PC-3 (cell line): ENCODE measurements around the gene SLC9A6.

Experiments used
- CTCF ChIP-seq: fragments of 300-600 bp; sonication (generic); conservative IDR thresholded peaks from 2 replicates; pipeline ENCODE4 v1.5.1; 2017; ENCODE audit warnings: antibody characterized with exemption, low read depth, mild to moderate bottlenecking, low read length
- EZH2 ChIP-seq: fragments of 300-600 bp; sonication (generic); IDR thresholded peaks from one replicate; pipeline ENCODE4 v1.6.1; 2017; ENCODE audit warnings: antibody characterized with exemption, mild to moderate bottlenecking, low read length; ENCODE audit not compliant: unreplicated experiment
- EZH2phosphoT487 ChIP-seq: fragments of 300-600 bp; sonication (generic); IDR thresholded peaks from 2 replicates; pipeline ENCODE4 v1.6.1; 2018; ENCODE audit warnings: mild to moderate bottlenecking, antibody characterized with exemption, low read length, borderline replicate concordance

GRCh38 chrX:135944486-135944885, 40.7 kb upstream of the SLC9A6 start:
- no peak for TF ChIP-seq CTCF
- no peak for TF ChIP-seq EZH2
- no peak for TF ChIP-seq EZH2phosphoT487
